HG02588 (cell line): Measurements from ENCODE around the gene OXSR1.
"Not testable (repeated sequence)": the region's sequence is repeated elsewhere in the genome, so short reads cannot be mapped to it uniquely, and the experiment has no call there.

Experiments used
- ATAC-seq: cut with Tn5 transposase; IDR thresholded peaks from one replicate; pipeline ENCODE4 v1.9.1; 2021; ENCODE audit warnings: mild to moderate bottlenecking, moderate library complexity; ENCODE audit not compliant: unreplicated experiment

The OXSR1 gene

DNA sequence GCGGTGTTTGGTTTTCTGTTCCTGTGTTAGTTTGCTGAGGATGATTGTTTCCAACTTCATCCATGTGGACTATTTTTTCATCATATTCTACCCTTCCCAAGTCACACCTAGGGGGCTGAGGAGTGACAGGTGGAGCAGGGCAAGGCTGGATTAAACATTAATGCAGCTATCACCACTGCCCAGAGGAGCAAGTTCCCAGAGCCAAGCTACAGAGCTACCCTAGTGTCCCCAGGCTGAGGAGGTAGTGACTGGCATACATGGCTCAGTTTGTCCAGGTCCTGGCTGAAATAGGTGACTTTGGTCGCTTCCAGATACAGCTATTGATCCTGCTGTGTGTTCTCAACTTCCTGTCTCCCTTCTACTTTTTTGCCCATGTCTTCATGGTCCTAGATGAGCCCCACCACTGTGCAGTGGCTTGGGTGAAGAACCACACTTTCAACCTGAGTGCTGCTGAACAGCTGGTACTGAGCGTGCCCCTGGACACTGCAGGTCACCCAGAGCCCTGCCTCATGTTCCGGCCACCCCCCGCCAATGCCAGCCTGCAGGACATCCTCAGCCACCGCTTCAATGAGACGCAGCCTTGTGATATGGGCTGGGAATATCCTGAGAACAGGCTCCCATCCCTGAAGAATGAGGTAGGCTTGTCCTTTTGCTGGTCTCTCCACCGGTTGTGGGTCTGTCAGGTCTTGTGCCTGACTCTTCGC, 100.4 kb downstream of the OXSR1 start, which contains the start of gene SLC22A13:
SLC22A13 (plus strand) TSS at position 209 of the 704 bp plus-strand sequence; CDS start at position 258, 49 bp downstream.
- ATAC-seq: no peak

DNA sequence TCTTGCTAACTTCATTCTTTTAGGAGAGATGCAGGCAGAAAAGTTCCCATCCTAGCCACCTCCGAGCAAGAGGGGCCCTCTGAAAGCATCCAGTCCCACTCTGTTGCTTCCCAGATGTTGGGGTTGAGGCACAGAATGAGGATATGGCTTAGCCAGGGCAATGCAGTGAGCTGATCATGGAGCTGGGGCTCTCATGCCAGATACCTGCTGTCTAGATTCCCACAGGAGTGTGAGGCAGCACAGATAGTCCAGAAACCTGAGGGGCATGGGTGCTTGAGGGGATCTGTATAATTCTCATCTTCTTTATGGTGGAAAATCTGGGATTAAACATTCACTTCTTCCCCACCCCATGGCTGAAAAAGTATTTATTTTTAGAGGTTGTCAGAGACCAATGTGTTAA, 101.5 kb downstream of the OXSR1 start:
- ATAC-seq: no peak

DNA sequence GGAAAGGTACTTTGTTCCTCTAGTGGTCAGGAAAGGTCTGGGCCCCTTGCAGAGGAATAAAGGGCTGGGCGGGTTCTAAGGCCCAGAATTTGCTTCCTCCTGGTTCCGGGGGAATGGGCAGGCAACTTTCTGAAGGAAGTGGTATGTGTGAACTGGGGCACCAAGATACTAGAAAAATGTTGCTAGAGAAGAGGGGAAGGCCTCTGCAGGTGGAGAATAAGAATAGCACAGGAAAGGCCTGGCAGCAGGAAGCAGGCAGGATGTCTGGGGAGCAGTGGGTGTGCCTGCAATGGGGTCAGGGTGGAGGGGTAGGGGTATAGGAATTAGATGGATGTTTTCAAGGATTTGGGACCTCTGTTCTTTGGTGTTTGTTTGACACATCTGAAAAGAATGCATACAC, 102.3 kb downstream of the OXSR1 start:
- ATAC-seq: no peak

DNA sequence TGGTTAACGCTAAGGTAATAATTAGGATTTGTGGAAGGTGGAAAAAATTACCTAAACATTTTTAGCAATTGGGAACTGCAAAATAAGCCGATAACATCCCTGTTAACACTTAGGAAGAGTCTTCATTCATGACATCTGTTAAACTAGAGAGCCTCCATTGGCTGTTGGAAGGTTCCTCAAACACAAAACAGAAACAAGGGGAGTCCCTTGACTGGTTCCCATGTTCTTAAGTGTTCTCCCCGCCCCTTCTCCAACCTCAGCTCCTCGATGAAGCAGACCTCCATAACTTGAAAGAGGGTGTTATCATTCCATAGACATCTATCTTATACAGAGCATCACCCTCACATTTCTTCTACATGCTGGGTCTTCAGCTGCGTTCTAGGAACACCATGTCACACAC, 102.8 kb downstream of the OXSR1 start:
- no peak for ATAC-seq

DNA sequence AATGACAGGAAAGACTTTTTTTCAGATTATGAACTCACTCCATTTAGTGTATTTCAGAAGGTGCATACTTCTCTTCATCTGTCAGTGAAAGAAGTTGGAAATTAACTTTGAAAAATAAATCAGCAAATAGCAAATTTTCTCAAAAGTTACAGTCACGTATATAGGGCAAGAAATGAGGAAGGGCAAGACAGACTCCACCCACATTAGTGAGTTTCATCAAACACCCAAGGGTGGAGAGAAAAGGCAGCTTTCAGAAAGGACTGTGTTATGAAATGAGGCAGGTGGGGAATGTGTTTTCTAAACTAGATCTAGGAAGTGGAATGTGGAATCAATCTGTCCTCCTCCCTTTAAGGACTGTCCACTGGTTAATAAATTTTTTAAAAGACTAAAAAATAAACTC, 103.2 kb downstream of the OXSR1 start:
- ATAC-seq: no peak

DNA sequence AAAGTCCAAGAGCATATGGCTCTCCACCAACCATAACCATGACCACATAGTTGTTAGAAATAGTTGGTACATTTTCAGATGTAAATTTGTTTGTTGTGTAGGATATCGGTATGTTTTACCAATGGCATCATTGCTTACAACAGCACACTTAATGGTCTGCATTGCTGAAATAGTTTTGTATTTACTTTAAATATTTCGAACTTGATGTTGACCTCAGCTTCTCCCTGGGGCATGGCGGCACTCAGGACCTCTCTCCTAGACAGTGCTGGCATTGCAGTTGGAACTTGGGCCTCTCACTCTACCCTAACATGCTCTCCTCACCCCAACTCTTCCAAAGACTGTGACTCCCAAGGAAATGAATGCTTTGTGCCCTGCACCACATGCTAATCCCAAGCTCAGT, 105.3 kb downstream of the OXSR1 start:
- no peak for ATAC-seq

DNA sequence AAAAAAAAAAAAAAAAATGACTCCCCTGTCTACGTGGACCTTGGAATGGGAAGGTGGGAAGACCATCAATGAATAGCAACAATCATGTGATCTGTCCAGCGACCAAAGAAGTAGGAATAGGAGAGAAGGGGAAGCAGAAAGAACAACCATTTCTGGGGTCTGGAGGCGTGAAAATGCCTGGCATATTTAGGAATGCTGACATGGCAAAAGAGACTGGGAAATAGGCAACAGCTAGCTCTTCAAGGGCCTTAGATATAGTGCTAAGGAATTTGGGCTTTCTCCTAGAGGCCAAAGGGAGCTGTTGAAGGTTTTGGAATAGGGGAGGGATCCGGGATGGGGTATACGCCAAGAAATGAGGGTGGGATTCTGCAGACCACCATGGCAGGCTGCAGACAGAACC, 106.2 kb downstream of the OXSR1 start:
- ATAC-seq: no peak

DNA sequence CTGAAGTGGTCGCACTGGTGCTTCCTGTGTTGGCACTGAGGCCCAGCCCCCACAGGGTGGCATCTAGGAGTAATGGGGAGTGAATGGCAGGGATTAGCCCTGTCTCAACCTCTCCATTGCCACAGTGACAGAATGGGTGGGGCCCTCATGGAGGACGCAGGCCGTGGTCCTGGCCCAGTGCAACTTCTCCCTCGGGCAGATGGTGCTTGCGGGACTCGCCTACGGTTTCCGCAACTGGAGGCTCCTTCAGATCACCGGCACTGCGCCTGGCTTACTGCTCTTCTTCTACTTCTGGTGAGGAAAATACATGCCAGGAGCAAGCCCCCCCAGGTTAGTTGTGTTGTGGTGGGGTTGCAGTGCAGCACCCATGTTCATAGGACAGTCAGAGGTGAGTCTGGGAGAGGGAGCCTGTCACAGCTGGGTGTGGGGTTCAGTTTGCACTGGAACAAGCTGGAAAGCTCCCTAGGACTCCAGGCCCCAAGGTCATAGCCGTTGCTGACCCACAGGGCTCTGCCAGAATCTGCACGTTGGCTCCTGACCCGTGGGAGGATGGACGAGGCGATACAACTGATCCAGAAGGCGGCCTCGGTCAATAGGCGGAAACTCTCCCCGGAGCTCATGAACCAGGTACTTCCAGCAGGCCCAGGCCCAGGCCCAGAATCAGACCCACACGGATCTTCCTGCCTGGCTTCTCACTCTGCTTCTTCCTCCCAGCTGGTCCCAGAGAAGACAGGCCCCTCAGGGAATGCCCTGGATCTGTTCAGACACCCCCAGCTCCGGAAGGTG, 109.7 kb downstream of the OXSR1 start:
- no peak for ATAC-seq

DNA sequence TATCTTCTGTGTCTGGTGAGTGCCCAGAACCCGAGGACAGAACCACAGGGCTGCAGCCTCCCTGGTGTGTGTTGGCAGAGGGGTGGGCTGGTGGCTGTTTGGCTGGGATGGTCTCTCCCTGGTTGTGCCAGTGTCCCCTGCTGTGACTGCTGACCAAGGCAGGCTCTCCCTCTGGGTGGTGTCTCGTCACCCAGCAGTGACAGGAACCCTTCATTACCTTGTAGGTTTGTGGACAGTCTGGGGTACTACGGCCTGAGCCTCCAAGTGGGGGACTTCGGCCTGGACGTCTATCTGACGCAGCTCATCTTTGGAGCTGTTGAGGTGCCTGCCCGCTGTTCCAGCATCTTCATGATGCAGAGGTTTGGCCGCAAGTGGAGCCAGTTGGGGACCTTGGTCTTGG, 110.3 kb downstream of the OXSR1 start:
- no peak for ATAC-seq

DNA sequence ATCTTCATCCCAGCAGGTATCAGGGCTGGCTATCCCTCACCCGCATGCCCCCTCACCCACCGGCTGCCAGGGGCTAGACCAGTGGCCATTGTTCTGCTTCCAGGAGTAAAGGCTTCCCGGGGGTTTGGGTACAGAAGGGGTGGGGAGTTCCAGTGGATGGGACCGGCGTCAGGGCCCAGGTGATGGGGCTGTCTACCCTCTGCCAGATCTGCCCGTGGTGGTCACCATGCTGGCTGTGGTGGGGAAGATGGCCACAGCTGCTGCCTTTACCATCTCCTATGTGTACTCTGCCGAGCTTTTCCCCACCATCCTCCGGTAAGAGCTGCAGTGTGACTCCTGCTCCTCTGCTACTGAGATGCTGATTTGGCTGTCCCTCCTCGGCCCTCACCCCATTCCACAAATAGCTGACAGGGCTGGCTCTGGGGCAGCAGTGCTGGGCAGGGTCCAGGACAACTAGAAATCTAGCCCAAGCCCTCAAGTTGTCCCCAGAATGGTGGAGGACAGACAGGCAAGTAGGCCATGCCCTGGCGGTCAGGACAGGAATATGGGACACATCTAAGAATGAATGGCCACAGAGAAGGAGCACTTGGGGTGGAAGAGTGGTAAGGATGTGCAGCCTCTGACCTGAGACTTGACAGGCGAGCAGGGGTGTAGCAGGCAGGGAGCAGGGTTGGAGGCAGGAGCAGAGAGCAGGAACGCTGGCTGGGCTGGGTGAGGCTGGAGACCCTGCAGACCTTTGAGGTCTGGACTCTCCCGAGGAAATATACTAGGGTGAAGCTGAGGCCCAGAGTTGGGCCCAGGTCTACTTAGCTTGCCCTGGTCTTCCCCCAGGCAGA, 111.0 kb downstream of the OXSR1 start:
- no peak for ATAC-seq

DNA sequence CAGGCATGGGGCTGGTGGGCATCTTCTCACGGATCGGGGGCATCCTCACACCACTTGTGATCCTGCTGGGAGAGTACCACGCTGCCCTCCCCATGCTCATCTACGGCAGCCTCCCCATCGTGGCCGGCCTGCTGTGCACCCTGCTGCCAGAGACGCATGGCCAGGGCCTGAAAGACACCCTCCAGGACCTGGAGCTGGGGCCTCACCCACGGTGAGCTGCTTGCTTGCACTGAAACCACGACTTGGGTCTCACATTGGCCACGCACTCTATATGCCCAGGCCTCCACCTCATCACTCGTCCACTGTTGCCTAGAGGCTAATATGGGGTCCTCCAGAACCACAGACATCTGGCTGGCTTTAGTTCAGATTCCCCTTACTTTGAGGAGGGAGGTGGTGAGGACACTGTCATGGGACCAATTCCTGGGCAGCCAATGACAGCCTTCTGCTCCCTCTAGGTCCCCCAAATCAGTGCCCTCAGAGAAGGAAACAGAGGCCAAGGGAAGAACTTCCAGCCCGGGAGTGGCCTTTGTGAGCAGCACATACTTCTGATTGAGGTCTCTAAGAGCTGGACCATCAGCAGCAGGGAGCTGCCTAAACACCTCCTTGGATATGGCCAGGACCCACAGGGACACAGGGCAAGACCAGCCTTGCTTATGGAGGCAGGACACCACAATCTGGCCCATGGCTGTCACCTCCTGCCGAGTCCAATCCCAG, 111.7 kb downstream of the OXSR1 start:
- no peak for ATAC-seq

DNA sequence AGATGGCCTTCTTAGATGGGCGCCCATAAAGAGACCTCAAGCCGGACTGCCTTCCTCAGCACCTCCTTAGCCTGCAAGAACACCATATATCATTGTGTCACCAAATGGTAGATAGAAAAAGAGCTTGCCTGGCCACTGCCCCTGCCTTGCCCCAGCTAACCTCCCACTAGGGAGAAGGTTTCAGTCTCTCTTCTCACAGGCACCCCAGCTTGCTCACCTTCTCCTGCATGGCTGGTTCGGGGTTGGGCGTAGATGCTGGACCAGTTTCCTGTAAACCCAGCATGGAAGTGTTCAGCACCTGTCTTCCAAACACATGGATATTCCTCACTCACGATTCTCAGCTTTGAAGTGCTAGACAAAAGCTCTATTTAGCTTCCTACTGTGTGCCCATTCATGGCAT, 113.5 kb downstream of the OXSR1 start:
- no peak for ATAC-seq

DNA sequence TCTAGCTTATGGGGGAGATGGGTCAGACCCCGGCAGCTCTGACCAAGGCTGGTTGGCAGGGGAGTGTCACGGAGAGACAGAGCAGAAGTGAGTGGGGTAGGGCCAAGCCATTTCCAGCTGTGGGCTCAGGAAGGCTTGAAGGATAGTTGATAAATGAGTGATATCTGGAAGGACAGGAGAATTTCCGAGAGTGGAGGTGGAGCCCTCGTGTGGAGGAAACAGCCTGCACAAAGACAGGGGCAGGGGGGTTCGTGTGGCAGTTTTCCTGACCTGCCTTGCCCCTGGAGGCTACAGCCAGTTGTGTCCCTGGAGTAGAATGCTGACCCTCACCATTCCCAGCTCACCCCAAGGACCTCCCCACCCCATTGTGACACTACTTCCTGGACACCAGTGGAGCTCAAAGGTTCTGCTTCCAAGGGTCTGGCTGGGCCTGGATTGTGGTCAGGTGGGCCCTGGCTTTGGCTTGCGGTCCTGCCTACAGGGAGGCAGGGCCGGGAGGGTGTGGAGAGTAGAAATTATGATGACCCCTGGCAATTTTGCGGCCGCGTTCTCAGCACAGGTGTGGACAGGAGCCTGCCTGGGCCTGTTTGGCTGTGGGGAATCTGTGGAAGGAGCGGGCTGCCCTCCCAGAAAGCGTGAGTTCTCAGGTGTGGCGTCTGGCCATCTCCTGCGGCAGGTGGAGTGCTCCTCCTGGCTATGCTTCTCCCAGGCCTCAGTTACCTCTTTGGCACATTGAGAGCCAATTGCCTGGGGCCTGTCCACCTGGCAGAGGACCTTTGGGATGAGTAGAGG, 116.8 kb downstream of the OXSR1 start, which contains the start of gene SLC22A14:
SLC22A14 (plus strand) TSS at position 400 of the 792 bp plus-strand sequence. CDS start 23,733 bp downstream, outside the sequence.
- no peak for ATAC-seq

DNA sequence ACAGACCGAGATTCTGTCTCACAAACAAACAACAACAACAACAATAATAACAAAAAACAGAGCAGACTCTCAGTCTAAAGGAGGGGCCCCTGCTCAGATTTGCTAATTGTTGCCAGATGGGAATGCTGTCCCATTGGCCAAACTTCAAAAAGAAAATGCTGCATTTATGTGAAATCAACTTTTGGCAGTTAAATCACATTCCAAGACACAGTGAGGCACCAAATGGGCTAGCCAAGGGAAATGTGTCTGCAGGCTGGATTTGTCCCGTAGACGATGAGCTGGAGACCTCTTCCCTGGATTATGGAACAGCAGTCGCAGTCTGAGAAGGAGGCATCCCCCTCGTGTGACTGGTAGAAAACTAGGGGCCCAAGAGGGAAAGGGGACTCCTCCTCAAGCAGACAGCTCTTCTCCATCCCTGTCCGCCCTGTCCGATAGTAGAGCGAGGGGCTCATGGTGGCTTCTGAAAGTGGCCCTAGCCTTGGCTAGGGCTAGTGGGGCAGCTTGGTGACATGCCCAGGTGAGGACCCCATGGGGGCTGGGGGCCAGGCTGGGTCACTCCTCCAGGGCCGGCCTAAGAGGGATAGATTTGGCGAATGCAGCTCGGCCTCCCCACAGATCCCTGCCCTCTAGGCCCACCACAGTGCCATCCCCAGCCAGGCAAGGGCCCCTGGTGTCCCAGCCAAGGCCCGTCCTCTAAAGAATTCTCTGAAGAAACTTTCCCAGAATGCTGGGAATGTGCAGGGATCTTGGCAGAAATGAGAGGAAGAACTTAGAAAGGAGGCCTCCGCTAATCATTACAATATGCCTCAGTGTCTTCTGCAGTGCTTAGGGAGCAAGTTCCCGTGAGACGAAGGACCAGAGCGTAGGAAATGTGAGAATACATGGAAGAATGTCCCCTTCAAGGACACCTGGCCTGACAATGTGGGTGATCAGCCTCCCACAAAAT, 118.7 kb downstream of the OXSR1 start:
- ATAC-seq: no peak

DNA sequence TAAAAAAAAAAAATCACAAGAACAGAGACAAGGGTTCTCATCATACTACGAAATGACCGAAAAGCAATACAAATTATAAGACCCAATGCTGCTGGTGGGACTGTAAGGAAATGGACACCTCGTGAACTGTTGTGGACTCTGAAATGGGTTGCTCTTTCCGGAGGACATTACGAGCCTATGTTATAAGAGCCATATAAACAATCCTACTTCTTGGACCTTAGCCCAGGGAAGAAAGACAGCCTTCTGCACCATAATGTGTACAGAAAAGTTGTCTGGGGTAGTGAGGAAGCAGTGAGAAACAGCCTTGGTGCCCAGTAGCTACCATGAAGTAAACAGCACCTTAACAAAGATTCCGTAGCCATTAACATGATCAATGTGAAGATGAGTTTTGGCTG, 119.4 kb downstream of the OXSR1 start:
- ATAC-seq: no peak

DNA sequence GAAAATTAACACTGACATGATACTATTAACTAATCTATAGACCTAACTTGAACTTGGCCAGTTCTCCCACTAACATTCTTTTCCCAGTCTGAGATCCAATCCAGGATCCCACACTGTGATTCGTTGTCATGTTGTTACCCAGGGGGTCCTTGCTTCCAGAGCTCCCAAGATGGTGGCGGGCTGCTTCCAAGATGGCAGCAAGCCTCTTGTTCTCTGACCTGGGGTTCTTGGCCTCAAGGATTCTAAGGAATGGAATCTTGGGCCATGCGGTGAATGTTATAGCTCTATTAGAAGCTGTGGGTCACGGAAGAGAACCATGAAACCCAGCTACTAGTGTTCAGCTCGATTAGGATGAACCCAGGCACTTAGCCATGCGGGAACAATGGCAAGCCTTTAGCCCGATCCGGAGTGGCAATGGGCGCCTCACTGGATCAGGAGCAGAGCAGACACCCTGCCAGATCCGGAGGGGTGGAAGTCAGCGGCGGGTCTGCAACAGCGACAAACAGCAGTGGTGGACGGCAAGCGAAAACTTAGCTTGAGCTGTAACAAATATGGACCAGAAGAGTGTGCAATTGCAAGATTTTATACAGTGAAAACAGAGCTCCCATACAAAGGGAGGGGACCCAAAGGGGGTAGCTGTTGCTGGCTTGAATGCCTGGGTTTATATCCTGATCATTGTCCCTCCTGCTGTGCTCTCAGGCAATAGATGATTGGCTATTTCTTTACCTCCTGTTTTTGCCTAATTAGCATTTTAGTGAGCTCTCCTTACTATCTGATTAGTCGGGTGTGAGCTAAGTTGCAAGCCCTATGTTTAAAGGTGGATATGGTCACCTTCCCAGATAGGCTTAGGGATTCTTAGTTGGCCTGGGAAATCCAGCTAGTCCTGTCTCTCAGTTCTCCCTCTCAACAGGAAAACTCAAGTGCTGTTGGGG, 124.2 kb downstream of the OXSR1 start:
- not testable (repeated sequence) for ATAC-seq

DNA sequence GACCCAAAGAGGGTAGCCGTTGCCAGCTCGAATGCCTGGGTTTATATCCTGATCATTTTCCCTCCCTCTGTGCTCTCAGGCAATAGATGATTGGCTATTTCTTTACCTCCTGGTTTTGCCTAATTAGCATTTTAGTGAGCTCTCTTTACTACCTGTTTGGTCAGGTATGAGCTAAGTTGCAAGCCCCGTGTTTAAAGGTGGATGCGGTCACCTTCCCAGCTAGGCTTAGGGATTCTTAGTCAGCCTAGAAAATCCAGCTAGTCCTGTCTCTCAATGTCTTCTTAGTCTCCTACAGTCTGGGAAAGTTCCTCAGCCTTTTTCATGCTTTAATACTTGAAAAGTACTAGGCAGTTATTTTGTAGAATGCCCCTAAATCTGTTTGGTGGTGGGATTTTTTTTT, 131.7 kb downstream of the OXSR1 start:
- ATAC-seq: not testable (repeated sequence)

DNA sequence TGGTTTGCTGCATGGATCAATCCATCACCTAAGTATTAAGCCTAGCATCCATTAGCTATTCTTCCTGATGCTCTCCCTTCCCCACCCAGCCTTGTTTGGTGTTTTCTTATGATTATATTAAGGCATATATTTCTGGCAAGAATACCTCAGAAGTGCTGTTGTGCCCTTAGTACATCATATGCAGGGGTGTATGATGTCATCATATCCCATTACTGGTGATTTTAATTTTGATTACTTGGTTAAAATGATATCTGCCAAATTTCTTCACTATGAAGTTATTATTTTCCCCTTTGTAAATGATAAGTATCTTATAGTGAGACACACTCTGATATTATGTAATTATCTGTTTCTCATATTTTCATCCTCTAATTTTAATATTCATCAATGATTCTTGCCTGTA, 132.2 kb downstream of the OXSR1 start:
- ATAC-seq: no peak
